Heart right ventricle (tissue), 16 donors: ENCODE results near the gene RAPSN. TPM values are rescaled to one million over a fixed set of nuclear protein-coding genes. Genes with fewer than 3 reads are reported as not detected.

ENCODE experiments used
- ATAC-seq, 8 donors: fragments of 200-7000 bp; cut with Tn5 transposase; one replicate each; pipeline ENCODE4 v1.9.1; 2020; ENCODE audit warnings: mild to moderate bottlenecking in 8 of 8, moderate library complexity in 8 of 8, moderate number of reproducible peaks in 1 of 8
- DNase-seq, 2 donors: peaks; one replicate each; pipeline ENCODE4 v3.0.0-alpha.2; 2020
- H3K27ac ChIP-seq, 10 donors: fragments of 200-600 bp; sonication (generic) in 2 of 10; one replicate each; pipeline versions ENCODE4 v1.5.0 to v1.8.0; 2020 to 2022; ENCODE audit warnings: mild to moderate bottlenecking in 3 of 10
- H3K27me3 ChIP-seq, 7 donors: fragments of 200-600 bp; one replicate each; pipeline ENCODE4 v1.8.0; 2021 to 2022; ENCODE audit warnings: mild to moderate bottlenecking in 2 of 7
- H3K36me3 ChIP-seq, 9 donors: fragments of 200-600 bp; sonication (generic) in 1 of 9; one replicate each; pipeline versions ENCODE4 v1.5.0 to v1.8.0; 2020 to 2022; ENCODE audit warnings: mild to moderate bottlenecking in 2 of 9
- H3K4me1 ChIP-seq, 9 donors: fragments of 200-600 bp; sonication (generic) in 1 of 9; one replicate each; pipeline versions ENCODE4 v1.5.0 to v1.8.0; 2020 to 2022; ENCODE audit warnings: mild to moderate bottlenecking in 4 of 9
- H3K4me3 ChIP-seq, 10 donors: fragments of 200-600 bp; sonication (generic) in 2 of 10; one replicate each; pipeline versions ENCODE4 v1.5.0 to v1.8.0; 2020 to 2022; ENCODE audit warnings: mild to moderate bottlenecking in 7 of 10, moderate library complexity in 2 of 10
- H3K9me3 ChIP-seq, 11 donors: fragments of 200-600 bp in 10 of 11; sonication (generic) in 2 of 11; one replicate each; pipeline versions ENCODE4 v1.5.0 to v1.8.0; 2013 to 2022; ENCODE audit warnings: mild to moderate bottlenecking in 2 of 11, control low read depth in 1 of 11, moderate library complexity in 1 of 11
- WGBS, 2 donors: extraction: QIAGEN DNeasy Blood & Tissue Kit; methylation state at CpG; one replicate each; pipeline ENCODE4 v1.1.7; 2013; ENCODE audit warnings: inconsistent platforms in 1 of 2; 5-methylcytosine and 5-hydroxymethylcytosine counted together
- intact Hi-C, 10 donors: fragments of 100-400 bp; cut with DNase I; formaldehyde crosslinking; loops; one replicate each; pipeline versions ENCODE4 v1.11.1 to v1.14.2; 2022
- polyA plus RNA-seq, 2 donors: library from polyadenylated mRNA; stranded (reverse); fragments of 200-250 nt; gene quantifications; one replicate each; pipeline ENCODE4 v1.2.3, GENCODE V29; 2013
- total RNA-seq, 10 donors: library from RNA; stranded (reverse); fragmentation: NEBNext Ultra II Directional in 3 of 10; extraction: Animal tissue kit (Norgen Biotek cat#: 25700) in 3 of 10; gene quantifications; one replicate each; pipeline versions ENCODE4 v1.2.1 to v1.2.4, GENCODE V29; 2021 to 2023
- TF ChIP-seq, protein P1 (sequence below), 9 donors: fragments of 200-600 bp; sonication (generic) in 2 of 9; IDR thresholded peaks; one replicate each; pipeline versions ENCODE4 v1.5.0 to v1.8.0; 2021 to 2022; ENCODE audit warnings: antibody characterized with exemption in 9 of 9, mild to moderate bottlenecking in 5 of 9, moderate library complexity in 1 of 9
- donor health status: Arrhythmogenic right ventricular cardiomyopathy.
- donor health status: ischemic (EF 13 %, LVEDD 7.1; RV severe dilation, severe dysfunction).
- donor health status: healthy with polysubstance abuse.
- donor health status: DM: no; HTN: yes; CAD: no.
- donor health status: DM: no; HTN: no; CAD: no.
- donor health status: ischemic (EF 25% LVEDD 6.9; RV normal size, moderate dysfunction).
- donor health status: ischemic (EF 25% LVEDD 5.7; RV mildly dilated, moderate dysfunction).
- donor health status: healthy.
- donor health status: DM: yes; HTN: yes; CAD: no.
- donor health status: Ischemic cardiomyopathy.
- donor health status: ischemic (EF 35%, LVEDD 5.7; RV mildly dilated, moderate dysfunction).
- donor health status: nonischemic (EF 11% LVEDD 7.7; RV severe dilation, severe dysfunction).
- donor health status: DM: yes; HTN: yes; CAD: no.
- donor health status: PGD.
- donor health status: ischemic (EF 29% LVEDD 5.4; RV normal size, mild dysfunction).
- donor health status: nonischemic (EF 23%, LVEDD 6.1; RV moderate dilation, normal function).

The RAPSN gene
- total and polyA plus RNA-seq, 12 donors: 0.33 to 10.2 (median 4.0) TPM

DNA sequence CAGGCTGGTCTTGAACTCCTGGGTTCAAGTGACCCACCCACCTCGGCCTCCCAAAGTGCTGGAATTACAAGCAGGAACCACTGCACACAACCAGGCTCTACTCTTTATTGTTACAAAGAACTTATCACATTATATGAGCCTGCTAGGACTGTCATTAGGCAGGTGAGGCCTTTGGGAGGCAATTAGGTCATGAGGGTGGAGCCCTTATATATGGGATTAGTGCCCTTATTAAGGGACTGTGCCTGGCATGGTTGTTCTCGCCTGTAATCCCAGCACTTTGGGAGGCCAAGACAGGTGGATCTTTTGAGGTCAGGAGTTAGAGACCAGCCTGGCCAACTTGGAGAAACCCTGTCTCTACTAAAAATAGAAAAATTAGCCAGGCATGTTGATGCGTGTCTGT is 12.2 kb downstream of the RAPSN start:
- H3K36me3 ChIP-seq: no peaks in the 10 kb centered on the region
- WGBS, 2 donors: 96% methylated on average over 3 of the region's 3 CpGs
- intact Hi-C loops: no loop called here
- H3K27ac ChIP-seq: no peak overlapping the region
- TF ChIP-seq, protein P1, sequence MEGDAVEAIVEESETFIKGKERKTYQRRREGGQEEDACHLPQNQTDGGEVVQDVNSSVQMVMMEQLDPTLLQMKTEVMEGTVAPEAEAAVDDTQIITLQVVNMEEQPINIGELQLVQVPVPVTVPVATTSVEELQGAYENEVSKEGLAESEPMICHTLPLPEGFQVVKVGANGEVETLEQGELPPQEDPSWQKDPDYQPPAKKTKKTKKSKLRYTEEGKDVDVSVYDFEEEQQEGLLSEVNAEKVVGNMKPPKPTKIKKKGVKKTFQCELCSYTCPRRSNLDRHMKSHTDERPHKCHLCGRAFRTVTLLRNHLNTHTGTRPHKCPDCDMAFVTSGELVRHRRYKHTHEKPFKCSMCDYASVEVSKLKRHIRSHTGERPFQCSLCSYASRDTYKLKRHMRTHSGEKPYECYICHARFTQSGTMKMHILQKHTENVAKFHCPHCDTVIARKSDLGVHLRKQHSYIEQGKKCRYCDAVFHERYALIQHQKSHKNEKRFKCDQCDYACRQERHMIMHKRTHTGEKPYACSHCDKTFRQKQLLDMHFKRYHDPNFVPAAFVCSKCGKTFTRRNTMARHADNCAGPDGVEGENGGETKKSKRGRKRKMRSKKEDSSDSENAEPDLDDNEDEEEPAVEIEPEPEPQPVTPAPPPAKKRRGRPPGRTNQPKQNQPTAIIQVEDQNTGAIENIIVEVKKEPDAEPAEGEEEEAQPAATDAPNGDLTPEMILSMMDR (IDR thresholded peaks at IDR 0.05): no peak
- no peaks in the 10 kb centered on the region for H3K27me3 ChIP-seq
- H3K4me1 ChIP-seq: peaks cover 0 to 19% (median 4%) of the 10 kb centered on the region in 9 donors
- H3K4me3 ChIP-seq: no peak overlapping the region
- ATAC-seq (no peak), DNase-seq (no peak)
- peaks cover 0 to 5% (median 0%) of the 10 kb centered on the region in 11 donors for H3K9me3 ChIP-seq

GRCh38 chr11:47435687-47436086 is 13.2 kb downstream of the RAPSN start:
- ATAC-seq: no peak
- Histone ChIP-seq H3K9me3 (peaks cover 0 to 5% (median 0%) of the 10 kb centered on the region in 11 donors), H3K4me1 (peaks cover 0 to 19% (median 4%) of the 10 kb centered on the region in 9 donors), H3K36me3 (no peaks in the 10 kb centered on the region), H3K27me3 (no peaks in the 10 kb centered on the region), H3K4me3 (no peak overlapping the region), H3K27ac (no peak overlapping the region)
- 91 to 93% methylated on average over 3 of the region's 3 CpGs for WGBS, 2 donors
- DNase-seq: no peak
- TF ChIP-seq, protein P1 (IDR thresholded peaks at IDR 0.05): no peak
- intact Hi-C loops: no loop called here

DNA sequence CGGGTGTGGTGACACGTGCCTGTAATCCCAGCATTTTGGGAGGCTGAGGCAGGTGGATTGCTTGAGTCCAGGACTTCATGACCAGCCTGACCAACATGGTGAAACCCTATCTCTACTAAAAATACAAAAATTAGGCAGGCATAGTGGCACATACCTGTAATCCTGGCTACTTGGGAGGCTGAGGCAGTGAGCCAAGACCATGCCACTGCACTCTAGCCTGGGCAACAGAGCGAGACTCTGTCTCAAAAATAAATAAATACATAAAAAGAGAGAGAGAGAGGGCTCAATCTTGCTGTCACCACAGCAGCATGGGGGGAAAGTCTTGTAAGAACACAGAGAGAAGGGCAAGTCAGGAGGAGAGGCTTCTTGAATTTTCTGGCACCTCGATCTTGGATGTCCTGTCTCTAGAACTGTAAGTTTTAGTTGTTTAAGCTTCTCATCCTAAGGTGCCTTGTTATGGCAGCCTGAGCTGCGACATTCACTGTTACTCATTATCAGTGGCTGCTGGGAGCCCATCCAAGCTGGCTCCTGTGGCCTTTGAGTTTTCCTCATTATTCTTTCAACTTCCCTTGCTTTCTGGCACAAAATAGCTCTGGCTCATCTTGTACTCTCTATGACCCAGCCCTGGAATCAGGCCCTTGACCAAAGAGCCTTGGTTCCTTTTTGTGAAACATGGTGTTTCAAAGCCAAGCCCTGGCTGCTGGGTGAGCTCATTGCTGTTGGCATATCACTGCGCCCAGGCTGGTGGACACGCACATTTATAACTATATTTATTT is 14.7 kb downstream of the RAPSN start:
- ATAC-seq: peak in 2 of 8 donors; percentile 37 to 47
- peak overlapping the region in 7 of 10 donors; percentile 36 to 71 (median 54) for H3K27ac ChIP-seq
- WGBS, 2 donors: 75 to 86% methylated on average over 7 of the region's 7 CpGs
- H3K27me3 ChIP-seq: no peaks in the 10 kb centered on the region
- H3K4me3 ChIP-seq: no peak overlapping the region
- intact Hi-C loops: no loop called here
- peaks cover 0 to 5% (median 0%) of the 10 kb centered on the region in 11 donors for H3K9me3 ChIP-seq
- no peak for DNase-seq
- H3K4me1 ChIP-seq: peaks cover 0 to 19% (median 4%) of the 10 kb centered on the region in 9 donors
- TF ChIP-seq, protein P1 (IDR thresholded peaks at IDR 0.05): no peak
- H3K36me3 ChIP-seq: no peaks in the 10 kb centered on the region

- no peak overlapping the region for H3K4me3 ChIP-seq
- TF ChIP-seq, protein P1 (IDR thresholded peaks at IDR 0.05): no peak
- no peaks in the 10 kb centered on the region for H3K36me3 ChIP-seq
- WGBS, 2 donors: 80 to 83% methylated on average over 3 of the region's 3 CpGs
- H3K27ac ChIP-seq: no peak overlapping the region
- H3K9me3 ChIP-seq: peaks cover 0 to 5% (median 0%) of the 10 kb centered on the region in 11 donors
- no peaks in the 10 kb centered on the region for H3K27me3 ChIP-seq
- ATAC-seq: no peak
- intact Hi-C loops: no loop called here
- peaks cover 0 to 18% (median 4%) of the 10 kb centered on the region in 9 donors for H3K4me1 ChIP-seq
- DNase-seq: no peak
Measured at GRCh38 chr11:47433157-47433556, 15.8 kb downstream of the RAPSN start.
